ENCODE data around the gene LRP1-AS. TPM values are rescaled to one million over a fixed set of nuclear protein-coding genes. Genes with fewer than 3 reads are reported as not detected.
A peak's percentile ranks its signal among the peaks of the same experiment; 100 is the strongest.

Gene LRP1-AS
- total and polyA plus RNA-seq, 8 donors, result not detected

- WGBS, 2 donors, result 88 to 90% methylated on average over 25 of the region's 25 CpGs
- Histone ChIP-seq H3K4me1 (no peaks in the 10 kb centered on the region), H3K9me3 (no peaks in the 10 kb centered on the region), H3K4me3 (no peak overlapping the region), H3K27ac (no peak overlapping the region), H3K27me3 (no peaks in the 10 kb centered on the region), H3K36me3 (no peaks in the 10 kb centered on the region)
- intact Hi-C loops (cut with DNase I), result no loop called here
- TF ChIP-seq CTCF (IDR thresholded peaks at IDR 0.05), result no peak
- no peak for FAIRE-seq
- DNase-seq, result peak in 1 of 6 donors; percentile 44
- ATAC-seq, result no peak
These were observed 38.0 kb upstream of the LRP1-AS start for GRCh38 chr12:57185403-57185802.

DNA sequence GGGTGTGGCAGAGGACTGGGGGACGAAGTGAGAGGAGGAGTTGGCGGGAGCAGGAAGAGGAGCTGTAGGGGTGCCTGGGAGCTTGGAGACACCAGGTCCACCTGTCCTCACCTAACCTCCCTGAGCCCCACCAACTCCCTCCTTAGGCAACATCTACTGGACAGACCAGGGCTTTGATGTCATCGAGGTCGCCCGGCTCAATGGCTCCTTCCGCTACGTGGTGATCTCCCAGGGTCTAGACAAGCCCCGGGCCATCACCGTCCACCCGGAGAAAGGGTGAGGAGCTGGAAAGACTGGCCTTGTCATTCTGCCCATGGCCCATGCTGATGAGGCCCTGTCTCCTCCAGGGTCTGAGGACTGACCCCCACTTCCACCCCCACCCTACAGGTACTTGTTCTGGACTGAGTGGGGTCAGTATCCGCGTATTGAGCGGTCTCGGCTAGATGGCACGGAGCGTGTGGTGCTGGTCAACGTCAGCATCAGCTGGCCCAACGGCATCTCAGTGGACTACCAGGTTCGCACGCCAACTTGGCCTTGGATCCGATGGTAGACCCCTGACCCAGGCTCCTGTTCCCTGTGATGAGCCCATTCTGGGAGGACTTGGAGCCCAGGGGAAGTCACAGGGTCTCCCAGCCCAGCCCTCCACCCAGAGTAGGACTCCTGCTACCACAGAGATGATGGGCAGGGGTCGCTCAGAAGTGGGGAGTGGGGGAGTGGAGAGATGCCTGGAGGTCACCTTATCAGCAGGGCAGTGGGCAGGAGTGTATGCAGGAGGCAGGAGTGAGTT lies 36.7 kb upstream of the LRP1-AS start:
- no peak for TF ChIP-seq CTCF (IDR thresholded peaks at IDR 0.05)
- DNase-seq (peak in 1 of 6 donors; percentile 71), FAIRE-seq (no peak), ATAC-seq (no peak)
- Histone ChIP-seq H3K36me3 (no peaks in the 10 kb centered on the region), H3K4me1 (no peaks in the 10 kb centered on the region), H3K4me3 (no peak overlapping the region), H3K9me3 (no peaks in the 10 kb centered on the region), H3K27ac (no peak overlapping the region), H3K27me3 (no peaks in the 10 kb centered on the region)
- WGBS, 2 donors, result 88 to 92% methylated on average over 22 of the region's 22 CpGs
- intact Hi-C loops (cut with DNase I), result loop anchor here in 1 of 3 donors (5.0 kb wide), 1 partner anchor 62 kb away; no protein-coding TSS in a partner anchor

DNA sequence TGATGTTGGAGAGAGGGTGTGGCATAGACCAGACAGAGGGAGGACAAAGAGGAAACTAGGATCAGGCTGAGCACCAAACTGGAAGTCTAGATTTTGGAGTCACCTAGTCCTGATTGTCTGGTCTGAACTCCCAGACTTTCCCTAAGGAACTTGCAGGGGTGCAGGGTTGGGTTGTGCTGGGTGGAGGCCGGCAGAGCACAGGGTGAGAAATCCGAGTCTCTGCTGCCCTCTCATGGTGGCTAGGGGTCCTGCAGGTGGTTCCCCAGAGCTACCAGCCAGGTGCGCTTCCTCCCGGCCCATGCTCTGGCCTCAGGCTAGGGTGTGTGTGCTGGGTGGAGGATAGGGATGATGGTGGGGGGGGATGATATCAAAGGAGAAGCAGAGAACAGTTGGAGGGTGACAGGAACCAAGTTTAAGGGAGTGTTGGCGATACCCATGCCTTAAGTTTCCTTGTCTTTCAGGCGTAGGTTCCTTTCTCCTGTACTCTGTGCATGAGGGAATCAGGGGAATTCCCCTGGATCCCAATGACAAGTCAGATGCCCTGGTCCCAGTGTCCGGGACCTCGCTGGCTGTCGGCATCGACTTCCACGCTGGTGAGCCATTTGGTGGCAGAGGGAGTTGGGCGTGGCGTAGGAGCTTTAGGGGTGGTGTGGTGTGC lies 35.6 kb upstream of the LRP1-AS start:
- no peak overlapping the region for H3K4me3 ChIP-seq
- intact Hi-C loops (cut with DNase I), result loop anchor here in 1 of 3 donors (5.0 kb wide), 1 partner anchor 61 kb away; no protein-coding TSS in a partner anchor
- TF ChIP-seq CTCF (IDR thresholded peaks at IDR 0.05), result peak; percentile 76 to 89 (median 80)
- H3K36me3 ChIP-seq, result no peaks in the 10 kb centered on the region
- H3K9me3 ChIP-seq, result no peaks in the 10 kb centered on the region
- no peaks in the 10 kb centered on the region for H3K27me3 ChIP-seq
- ATAC-seq (peak; percentile 93 to 98 (median 97)), DNase-seq (peak; percentile 68 to 91 (median 86)), FAIRE-seq (no peak)
- no peak overlapping the region for H3K27ac ChIP-seq
- no peaks in the 10 kb centered on the region for H3K4me1 ChIP-seq
- WGBS, 2 donors, result 33 to 44% methylated on average over 13 of the region's 13 CpGs

DNA sequence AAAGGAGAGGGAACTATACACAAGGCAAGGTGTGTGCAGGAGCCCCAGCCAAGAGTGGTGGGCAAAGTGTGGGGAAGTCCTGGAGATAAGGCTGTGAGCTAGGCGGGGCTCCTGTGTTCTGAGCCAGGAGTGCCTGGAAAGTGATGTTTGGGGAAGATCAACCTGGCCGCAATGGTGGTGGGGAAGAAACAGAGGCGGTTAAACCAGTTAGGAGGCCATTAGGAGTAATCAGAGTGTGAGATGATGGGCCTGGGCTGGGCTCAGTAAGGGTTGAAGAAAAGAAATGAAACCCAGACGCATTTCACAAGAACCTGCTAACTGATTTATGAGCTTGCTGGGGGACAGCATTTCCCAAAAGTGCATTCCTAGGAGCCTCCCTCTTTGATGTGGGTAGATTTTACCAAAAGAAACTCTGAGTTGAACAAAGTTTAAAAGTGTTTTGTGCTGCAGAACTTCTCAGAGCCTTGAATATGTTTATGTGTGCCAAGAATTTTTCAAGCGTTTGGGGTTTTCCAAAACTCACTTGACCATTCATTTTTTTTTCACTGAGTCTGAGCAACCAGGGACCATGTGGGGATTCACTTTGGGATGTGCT lies 34.2 kb upstream of the LRP1-AS start:
- TF ChIP-seq CTCF (IDR thresholded peaks at IDR 0.05), result no peak
- H3K4me1 ChIP-seq, result no peaks in the 10 kb centered on the region
- WGBS, 2 donors, result 74 to 76% methylated on average over 5 of the region's 5 CpGs
- no peaks in the 10 kb centered on the region for H3K36me3 ChIP-seq
- no peak overlapping the region for H3K4me3 ChIP-seq
- no peak overlapping the region for H3K27ac ChIP-seq
- DNase-seq, result no peak
- H3K27me3 ChIP-seq, result no peaks in the 10 kb centered on the region
- no peak for FAIRE-seq
- intact Hi-C loops (cut with DNase I), result loop anchor here in 2 of 3 donors (2.0 to 5.0 kb wide), 2 partner anchors 57 to 59 kb away; no protein-coding TSS in a partner anchor
- no peaks in the 10 kb centered on the region for H3K9me3 ChIP-seq
- ATAC-seq, result no peak
